Measurements from ENCODE around the gene CARS1.
A peak's percentile ranks its signal among the peaks of the same experiment; 100 is the strongest.

CARS1 gene

GRCh38 chr11:2990617-2991451, 66.4 kb downstream of the CARS1 start:
- peak; percentile 63 for DNase-seq

GRCh38 chr11:2989551-2989950, 67.7 kb downstream of the CARS1 start:
- DNase-seq = no peak

GRCh38 chr11:2989006-2989405, 68.2 kb downstream of the CARS1 start:
- no peak for DNase-seq

GRCh38 chr11:2987881-2988861, 69.1 kb downstream of the CARS1 start:
- DNase-seq = peak; percentile 46

DNA sequence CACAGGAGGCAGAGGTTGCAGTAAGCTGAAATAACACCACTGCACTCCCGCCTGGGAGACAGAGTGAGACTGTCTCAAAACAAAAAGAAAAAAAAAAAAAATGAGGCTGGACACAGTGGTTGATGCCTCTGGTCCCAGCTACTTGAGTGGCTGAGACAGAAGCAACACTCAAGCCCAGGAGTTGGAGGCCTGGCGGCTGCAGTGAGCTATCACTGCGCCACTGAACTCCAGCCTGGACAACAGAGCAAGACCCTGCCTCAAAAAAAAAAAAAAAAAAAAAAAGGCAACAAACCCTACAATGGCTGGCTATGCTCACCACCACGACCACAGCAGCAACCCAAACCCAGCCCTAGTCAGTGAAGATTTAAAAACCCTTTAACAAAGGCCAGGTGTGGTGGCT, 73.3 kb downstream of the CARS1 start:
- DNase-seq = no peak

- DNase-seq = no peak
Measured at GRCh38 chr11:2982214-2982613, 75.0 kb downstream of the CARS1 start.

DNA sequence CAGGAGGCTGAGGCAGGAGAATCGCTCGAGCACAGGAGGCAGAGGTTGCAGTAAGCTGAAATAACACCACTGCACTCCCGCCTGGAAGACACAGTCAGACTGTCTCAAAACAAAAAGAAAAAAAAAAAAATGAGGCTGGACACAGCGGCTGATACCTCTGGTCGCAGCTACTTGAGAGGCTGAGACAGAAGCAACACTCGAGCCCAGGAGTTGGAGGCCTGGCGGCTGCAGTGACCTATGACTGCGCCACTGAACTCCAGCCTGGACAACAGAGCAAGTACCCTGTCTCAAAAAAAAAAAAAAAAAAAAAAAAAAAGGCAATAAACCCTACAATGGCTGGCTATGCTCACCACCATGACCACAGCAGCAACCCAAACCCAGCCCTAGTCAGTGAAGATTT, 76.1 kb downstream of the CARS1 start:
- DNase-seq = no peak

DNA sequence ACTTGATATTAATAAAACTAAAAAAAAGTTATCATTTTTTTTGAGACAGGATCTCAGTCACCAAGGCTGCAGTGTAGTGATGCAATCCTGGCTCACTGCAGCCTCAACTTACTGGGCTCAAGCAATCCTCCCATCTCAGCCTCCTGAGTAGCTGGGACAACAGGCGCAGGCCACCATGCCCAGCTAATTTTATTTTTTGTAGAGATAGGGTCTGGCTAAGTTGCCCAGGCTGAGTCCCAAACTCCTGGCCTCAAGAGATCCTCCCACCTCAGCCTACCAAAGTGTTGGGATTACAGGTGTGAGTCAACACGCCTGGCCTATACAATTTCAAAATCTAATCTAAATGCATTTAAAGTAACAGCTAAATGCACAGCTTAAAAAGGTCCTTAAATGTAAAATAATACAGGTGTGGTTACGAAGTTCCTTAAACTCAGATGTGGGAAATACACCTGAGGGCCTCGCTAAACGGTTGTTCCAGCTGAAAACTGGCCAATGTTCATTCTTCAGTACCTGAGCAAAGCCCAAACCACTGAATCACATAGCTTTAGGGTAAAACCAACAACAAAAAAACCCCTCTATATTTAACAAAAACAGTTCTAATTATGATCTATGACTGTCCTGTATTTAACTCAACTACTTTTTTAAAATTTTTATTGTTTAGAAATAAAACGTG, 76.9 kb downstream of the CARS1 start:
- no peak for DNase-seq

DNA sequence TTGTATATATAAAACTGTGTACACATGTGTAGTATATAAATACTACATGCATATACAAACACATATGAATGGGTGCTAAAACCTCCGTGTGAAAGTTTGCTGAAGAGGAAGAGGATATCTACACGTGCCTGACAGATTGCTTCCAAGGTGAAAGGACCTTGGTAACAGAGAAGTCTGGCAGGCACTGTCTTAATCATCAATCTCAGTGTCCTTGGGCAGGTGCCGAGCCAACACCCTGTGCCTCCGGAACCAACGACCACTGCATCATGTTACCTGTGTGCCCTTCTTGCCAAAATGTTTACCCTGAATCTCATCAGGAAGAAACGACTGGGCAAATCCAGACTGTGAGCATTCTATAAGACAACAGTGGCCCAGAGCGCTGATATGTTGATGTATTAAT, 80.1 kb downstream of the CARS1 start:
- DNase-seq = no peak

DNA sequence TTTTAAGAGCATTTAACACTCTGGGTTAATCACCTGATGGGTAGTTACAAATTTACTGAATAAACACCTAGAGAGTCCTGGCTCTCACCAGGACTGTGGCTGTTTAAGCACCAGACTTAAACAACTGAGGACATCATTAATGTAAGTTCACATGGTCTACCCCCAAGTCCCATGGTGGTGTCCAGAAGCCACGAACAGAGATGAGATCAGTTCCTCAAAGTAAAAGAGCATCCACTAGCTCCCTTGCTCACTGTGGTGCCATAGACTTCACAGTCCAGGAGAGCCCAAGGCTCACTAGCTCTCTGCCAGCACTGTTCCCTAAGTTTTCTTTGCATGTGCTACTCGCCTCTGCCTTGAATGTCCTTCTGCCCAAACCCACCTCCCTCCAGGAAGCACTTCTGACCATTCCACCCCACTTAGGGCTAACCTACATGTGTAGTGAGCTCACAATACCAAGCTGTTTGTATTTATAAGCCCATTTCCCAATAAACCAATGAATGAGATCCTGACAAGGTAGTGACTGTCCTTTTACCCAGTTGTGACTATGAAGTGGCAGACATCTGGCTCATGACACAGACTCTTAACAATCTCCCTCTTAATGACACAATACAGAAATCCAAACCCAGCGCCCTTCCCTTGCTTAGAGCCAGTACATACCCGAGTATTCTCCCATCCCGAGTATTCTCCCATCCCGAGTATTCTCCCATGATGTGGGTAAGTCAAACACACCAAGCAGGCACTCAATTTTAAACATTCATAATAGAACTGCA, 80.7 kb downstream of the CARS1 start:
- no peak for DNase-seq

DNA sequence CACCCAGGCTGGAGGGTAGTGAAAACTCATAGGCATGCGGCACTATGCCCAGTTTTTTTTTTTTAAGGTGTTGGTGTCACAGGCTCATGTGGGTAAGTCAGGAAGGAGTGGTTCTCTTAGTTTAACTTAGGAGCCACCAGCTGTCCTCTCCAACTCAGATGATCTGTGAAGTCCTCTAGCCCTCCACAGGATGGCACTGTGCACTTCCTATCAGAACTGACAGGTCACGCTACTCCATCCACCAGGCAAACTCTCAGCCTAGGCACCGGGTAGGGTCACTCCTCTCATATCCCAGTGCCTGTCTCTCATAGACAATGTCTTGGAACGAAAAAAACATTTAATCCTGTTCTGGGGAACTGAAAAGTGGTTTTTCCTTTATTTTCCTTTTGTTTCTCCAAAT, 81.6 kb downstream of the CARS1 start:
- peak; percentile 50 for DNase-seq

DNA sequence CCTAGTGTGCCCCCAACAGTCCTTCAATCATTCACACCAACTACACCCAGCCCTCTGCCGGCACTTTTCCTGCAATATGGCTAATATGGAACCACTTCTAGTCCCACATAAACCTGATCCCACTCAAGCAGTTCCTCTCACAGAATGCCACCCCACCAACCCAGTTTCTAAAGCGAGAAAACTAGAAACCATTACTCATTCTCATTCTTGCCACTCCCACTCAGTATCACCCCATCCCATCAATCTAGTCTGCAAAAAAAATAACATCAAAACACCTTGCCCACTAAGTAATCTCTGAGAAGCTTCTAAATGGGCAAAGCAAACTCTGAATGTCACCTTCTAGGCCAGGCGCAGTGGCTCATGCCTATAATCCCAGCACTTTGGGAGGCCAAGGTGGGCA, 83.0 kb downstream of the CARS1 start:
- DNase-seq = no peak

GRCh38 chr11:2968341-2968900, 88.8 kb downstream of the CARS1 start:
- DNase-seq = no peak

DNA sequence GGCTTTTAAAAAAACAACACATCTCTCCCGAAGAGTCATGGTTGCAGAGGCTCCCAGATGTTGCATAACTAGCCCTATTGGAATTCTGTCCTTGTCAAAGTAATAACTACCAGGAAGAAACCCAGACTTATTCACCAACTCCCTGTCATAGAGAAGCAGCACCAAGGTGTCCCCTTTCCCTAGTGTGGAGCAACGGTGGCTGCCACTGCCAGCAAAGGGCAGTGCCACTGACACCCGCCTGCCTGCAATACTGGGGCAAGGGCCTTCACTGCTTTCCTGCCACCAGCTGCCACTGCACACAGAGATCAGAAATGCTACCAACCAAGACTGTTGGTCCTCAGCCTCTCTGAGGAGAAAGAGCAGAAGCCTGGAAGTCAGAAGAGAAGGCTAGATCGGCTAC, 92.4 kb downstream of the CARS1 start:
- DNase-seq = no peak

- no peak for DNase-seq
Measured at GRCh38 chr11:2963761-2964160, 93.5 kb downstream of the CARS1 start.

DNA sequence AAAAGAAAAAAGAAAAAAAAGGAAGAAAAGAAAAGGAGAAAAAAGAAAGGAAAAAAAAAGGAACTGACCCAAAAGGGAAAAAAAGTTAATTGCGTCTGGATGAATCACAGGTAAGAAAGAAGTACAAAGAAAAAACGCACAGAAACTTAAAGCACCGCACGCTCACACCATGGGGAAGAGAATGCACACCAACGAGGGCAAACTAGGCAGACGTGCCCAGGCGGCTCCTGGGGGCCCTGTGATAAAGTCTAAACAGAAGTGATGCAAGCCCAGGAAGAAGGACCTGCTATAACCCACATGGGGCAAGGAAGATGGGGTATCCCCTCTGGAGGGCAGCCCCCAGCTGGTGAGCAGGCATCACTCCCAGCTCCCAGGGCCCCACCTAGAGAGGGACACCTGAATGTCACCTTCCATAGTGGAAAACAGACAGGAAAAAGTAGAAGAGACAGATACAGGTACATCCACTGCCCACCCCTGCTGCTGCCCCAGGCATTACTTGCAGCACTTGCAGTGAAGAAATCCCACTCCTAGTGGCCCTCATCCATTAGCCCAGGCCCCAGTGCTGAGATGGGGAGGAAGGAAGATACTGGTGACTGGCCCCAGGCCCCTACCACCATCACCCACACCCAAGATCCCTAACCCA, 94.0 kb downstream of the CARS1 start:
- DNase-seq = no peak

GRCh38 chr11:2961080-2961479, 96.1 kb downstream of the CARS1 start:
- DNase-seq = no peak

DNA sequence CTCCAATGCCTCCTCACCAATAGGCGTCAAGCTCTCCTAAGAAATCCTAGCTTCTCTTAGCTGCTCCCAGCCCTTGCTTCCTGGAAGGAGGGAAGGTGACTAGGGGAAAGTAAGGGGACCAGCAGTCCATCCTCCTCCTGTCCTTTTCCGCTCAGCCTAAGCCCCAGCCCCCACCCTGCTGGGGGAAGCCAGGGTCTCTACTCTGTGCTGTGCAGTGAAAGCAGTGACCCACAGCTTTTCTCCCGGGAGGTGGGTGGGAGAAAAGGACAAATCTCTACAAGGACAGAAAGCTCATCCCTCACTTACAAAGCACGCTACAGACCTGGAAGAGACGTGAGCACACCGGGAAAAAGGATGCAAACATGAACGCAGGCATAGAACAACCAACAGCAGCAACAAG, 97.1 kb downstream of the CARS1 start:
- no peak for DNase-seq

- no peak for DNase-seq
Measured at GRCh38 chr11:2958251-2958650, 99.0 kb downstream of the CARS1 start.

GRCh38 chr11:2955906-2956476, 101.2 kb downstream of the CARS1 start:
- no peak for DNase-seq

DNA sequence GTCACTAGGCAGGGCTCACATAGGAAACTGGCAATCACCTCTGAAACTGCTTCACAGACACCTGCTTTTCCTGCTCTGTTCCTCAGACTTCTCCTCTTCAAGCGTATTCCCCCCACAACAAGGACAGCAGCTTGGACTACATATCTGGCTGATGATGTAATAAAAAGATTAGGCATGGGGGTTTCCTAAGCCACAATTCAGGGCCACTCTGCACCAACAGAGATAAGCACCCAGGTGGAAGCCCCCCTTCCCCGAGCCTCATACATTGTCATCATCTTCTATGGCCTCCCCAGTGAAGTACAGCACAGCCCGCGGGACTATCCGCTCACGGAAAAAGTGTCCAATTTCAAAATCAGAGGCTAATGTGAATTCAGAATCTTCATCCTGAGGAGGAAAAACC, 103.0 kb downstream of the CARS1 start:
- no peak for DNase-seq

Data from stimulated activated CD4-positive, alpha-beta T cell treated with anti-CD3 and anti-CD28 coated beads, Interleukin-4, amount 100 ng/mL, for 24 hours (primary cell).